Measurements from ENCODE around the gene ANKS1B. TPM values are rescaled to one million over a fixed set of nuclear protein-coding genes. Genes with fewer than 3 reads are reported as not detected.
"Not testable (repeated sequence)": the region's sequence is repeated elsewhere in the genome, so short reads cannot be mapped to it uniquely, and the experiment has no call there.

The ANKS1B gene
- polyA plus RNA-seq, 6 donors from 2014 or later = not detected

GRCh38 chr12:98840325-98840724, 1144.4 kb downstream of the ANKS1B start:
- no peak for DNase-seq
- H3K4me3 Mint-ChIP-seq = no peak overlapping the region
- H3K4me1 Mint-ChIP-seq = no peaks in the 10 kb centered on the region
- no peak overlapping the region for H3K27ac Mint-ChIP-seq
- H3K36me3 Mint-ChIP-seq = no peaks in the 10 kb centered on the region
- no peaks in the 10 kb centered on the region for H3K9me3 Mint-ChIP-seq
- ATAC-seq (ENCODE audit: low read depth in 2 of 2) = no peak
- peaks cover 13 to 32% (median 21%) of the 10 kb centered on the region in 3 donors for H3K27me3 Mint-ChIP-seq

- Mint-ChIP-seq H3K27ac (no peak overlapping the region), H3K4me1 (no peaks in the 10 kb centered on the region)
These were observed 1146.5 kb downstream of the ANKS1B start for GRCh38 chr12:98838231-98838647.

GRCh38 chr12:98837134-98837752, 1147.5 kb downstream of the ANKS1B start:
- H3K9me3 Mint-ChIP-seq; H3K27ac Mint-ChIP-seq; H3K36me3 Mint-ChIP-seq; ATAC-seq (ENCODE audit: low read depth in 2 of 2); H3K4me1 Mint-ChIP-seq; DNase-seq; H3K4me3 Mint-ChIP-seq: not testable (repeated sequence)
- H3K27me3 Mint-ChIP-seq = peaks cover 16 to 47% (median 43%) of the 10 kb centered on the region in 3 donors

More at GRCh38 chr12:98838231-98838647, 1146.5 kb downstream of the ANKS1B start:
- Mint-ChIP-seq H3K27me3 (peaks cover 19 to 43% (median 42%) of the 10 kb centered on the region in 3 donors), H3K4me3 (no peak overlapping the region), H3K9me3 (peaks cover 0 to 2% (median 0%) of the 10 kb centered on the region in 7 donors), H3K36me3 (no peaks in the 10 kb centered on the region)
- DNase-seq (no peak), ATAC-seq (ENCODE audit: low read depth in 2 of 2) (no peak)

GRCh38 chr12:98830657-98831056, 1154.1 kb downstream of the ANKS1B start:
- Mint-ChIP-seq H3K36me3 (no peaks in the 10 kb centered on the region), H3K4me3 (no peak overlapping the region), H3K27ac (no peak overlapping the region), H3K27me3 (peaks cover 12 to 34% (median 15%) of the 10 kb centered on the region in 3 donors), H3K9me3 (peaks cover 0 to 2% (median 0%) of the 10 kb centered on the region in 7 donors), H3K4me1 (no peaks in the 10 kb centered on the region)
- no peak for ATAC-seq (ENCODE audit: low read depth in 2 of 2)
- DNase-seq = no peak

- H3K36me3 Mint-ChIP-seq = no peaks in the 10 kb centered on the region
- no peak for ATAC-seq (ENCODE audit: low read depth in 2 of 2)
- peaks cover 0 to 2% (median 0%) of the 10 kb centered on the region in 7 donors for H3K9me3 Mint-ChIP-seq
- H3K27me3 Mint-ChIP-seq = peaks cover 0 to 18% (median 7%) of the 10 kb centered on the region in 3 donors
- H3K4me1 Mint-ChIP-seq = no peaks in the 10 kb centered on the region
- DNase-seq = no peak
- H3K4me3 Mint-ChIP-seq = no peak overlapping the region
- no peak overlapping the region for H3K27ac Mint-ChIP-seq
These were observed 1155.7 kb downstream of the ANKS1B start for GRCh38 chr12:98828802-98829600.

- no peak overlapping the region for H3K4me3 Mint-ChIP-seq
These were observed 1161.7 kb downstream of the ANKS1B start for GRCh38 chr12:98823012-98823411.

GRCh38 chr12:98821866-98822265, 1162.9 kb downstream of the ANKS1B start:
- Mint-ChIP-seq H3K27ac (peak overlapping the region in 2 of 6 donors; percentile 13 to 23), H3K27me3 (peaks cover 18 to 33% (median 26%) of the 10 kb centered on the region in 3 donors), H3K4me1 (no peaks in the 10 kb centered on the region), H3K36me3 (no peaks in the 10 kb centered on the region), H3K4me3 (no peak overlapping the region), H3K9me3 (no peaks in the 10 kb centered on the region)
- ATAC-seq (ENCODE audit: low read depth in 2 of 2) (no peak), DNase-seq (no peak)

More at GRCh38 chr12:98823012-98823411, 1161.7 kb downstream of the ANKS1B start:
- no peaks in the 10 kb centered on the region for H3K4me1 Mint-ChIP-seq
- peaks cover 17 to 28% (median 20%) of the 10 kb centered on the region in 3 donors for H3K27me3 Mint-ChIP-seq
- DNase-seq = no peak
- peaks cover 0 to 2% (median 0%) of the 10 kb centered on the region in 7 donors for H3K9me3 Mint-ChIP-seq
- no peak overlapping the region for H3K27ac Mint-ChIP-seq
- no peaks in the 10 kb centered on the region for H3K36me3 Mint-ChIP-seq
- no peak for ATAC-seq (ENCODE audit: low read depth in 2 of 2)

- Mint-ChIP-seq H3K27ac (no peak overlapping the region), H3K9me3 (no peaks in the 10 kb centered on the region), H3K36me3 (no peaks in the 10 kb centered on the region), H3K27me3 (peaks cover 18 to 34% (median 28%) of the 10 kb centered on the region in 3 donors), H3K4me1 (no peaks in the 10 kb centered on the region), H3K4me3 (no peak overlapping the region)
- ATAC-seq (ENCODE audit: low read depth in 2 of 2) = no peak
- no peak for DNase-seq
These were observed 1163.5 kb downstream of the ANKS1B start for GRCh38 chr12:98821232-98821631.

- H3K27ac Mint-ChIP-seq = no peak overlapping the region
- H3K36me3 Mint-ChIP-seq = no peaks in the 10 kb centered on the region
- ATAC-seq (ENCODE audit: low read depth in 2 of 2) = no peak
- DNase-seq = no peak
- H3K4me3 Mint-ChIP-seq = no peak overlapping the region
- H3K4me1 Mint-ChIP-seq = no peaks in the 10 kb centered on the region
- H3K9me3 Mint-ChIP-seq = peaks cover 0 to 6% (median 0%) of the 10 kb centered on the region in 7 donors
- H3K27me3 Mint-ChIP-seq = peaks cover 31 to 47% (median 41%) of the 10 kb centered on the region in 3 donors
These were observed 1164.8 kb downstream of the ANKS1B start for GRCh38 chr12:98819821-98820404.

- no peak for DNase-seq
- H3K27me3 Mint-ChIP-seq = peaks cover 39 to 52% (median 47%) of the 10 kb centered on the region in 3 donors
- peaks cover 0 to 6% (median 0%) of the 10 kb centered on the region in 7 donors for H3K9me3 Mint-ChIP-seq
- H3K36me3 Mint-ChIP-seq = no peaks in the 10 kb centered on the region
- ATAC-seq (ENCODE audit: low read depth in 2 of 2) = no peak
- no peak overlapping the region for H3K4me3 Mint-ChIP-seq
- no peak overlapping the region for H3K27ac Mint-ChIP-seq
- H3K4me1 Mint-ChIP-seq = no peaks in the 10 kb centered on the region
These were observed 1165.7 kb downstream of the ANKS1B start for GRCh38 chr12:98819071-98819470.

- Mint-ChIP-seq H3K36me3 (no peaks in the 10 kb centered on the region), H3K4me3 (no peak overlapping the region)
- ATAC-seq (ENCODE audit: low read depth in 2 of 2) = no peak
These were observed 1166.5 kb downstream of the ANKS1B start for GRCh38 chr12:98818239-98818638.

GRCh38 chr12:98817742-98818141, 1167.0 kb downstream of the ANKS1B start:
- Mint-ChIP-seq H3K9me3 (peaks cover 0 to 6% (median 0%) of the 10 kb centered on the region in 7 donors), H3K4me1 (no peaks in the 10 kb centered on the region), H3K36me3 (no peaks in the 10 kb centered on the region), H3K27me3 (peaks cover 35 to 52% (median 47%) of the 10 kb centered on the region in 3 donors), H3K4me3 (no peak overlapping the region), H3K27ac (no peak overlapping the region)
- DNase-seq (no peak), ATAC-seq (ENCODE audit: low read depth in 2 of 2) (no peak)

More at GRCh38 chr12:98818239-98818638, 1166.5 kb downstream of the ANKS1B start:
- Mint-ChIP-seq H3K4me1 (no peaks in the 10 kb centered on the region), H3K27ac (no peak overlapping the region), H3K9me3 (peaks cover 0 to 6% (median 0%) of the 10 kb centered on the region in 7 donors), H3K27me3 (peaks cover 39 to 52% (median 47%) of the 10 kb centered on the region in 3 donors)
- no peak for DNase-seq

- Mint-ChIP-seq H3K27ac (no peak overlapping the region), H3K4me3 (no peak overlapping the region)
- ATAC-seq (ENCODE audit: low read depth in 2 of 2) = no peak
These were observed 1168.0 kb downstream of the ANKS1B start for GRCh38 chr12:98816720-98817119.

More at GRCh38 chr12:98816720-98817119, 1168.0 kb downstream of the ANKS1B start:
- no peaks in the 10 kb centered on the region for H3K36me3 Mint-ChIP-seq
- H3K27me3 Mint-ChIP-seq = peaks cover 35 to 50% (median 47%) of the 10 kb centered on the region in 3 donors
- no peaks in the 10 kb centered on the region for H3K4me1 Mint-ChIP-seq
- DNase-seq = no peak
- H3K9me3 Mint-ChIP-seq = peaks cover 0 to 6% (median 0%) of the 10 kb centered on the region in 7 donors

All from naive B cell (primary cell).